CD1c-positive myeloid dendritic cell (primary cell): ENCODE data around the gene GABRG3.

Experiments
- DNase-seq: peaks from one replicate; pipeline ENCODE4 v3.0.0-alpha.2; 2016; ENCODE audit errors: extremely low spot score

The GABRG3 gene

GRCh38 chr15:27238707-27239423, 267.9 kb downstream of the GABRG3 start:
- DNase-seq = no peak

- DNase-seq = no peak
These were observed 271.0 kb downstream of the GABRG3 start for GRCh38 chr15:27241943-27242342.

- no peak for DNase-seq
These were observed 273.1 kb downstream of the GABRG3 start for GRCh38 chr15:27244047-27244446.

GRCh38 chr15:27248251-27248650, 277.3 kb downstream of the GABRG3 start:
- DNase-seq = no peak

GRCh38 chr15:27249046-27249759, 278.2 kb downstream of the GABRG3 start:
- DNase-seq = no peak

GRCh38 chr15:27249760-27250109, 278.8 kb downstream of the GABRG3 start:
- DNase-seq = no peak

GRCh38 chr15:27250223-27250622, 279.2 kb downstream of the GABRG3 start:
- DNase-seq = no peak

GRCh38 chr15:27254055-27254454, 283.1 kb downstream of the GABRG3 start:
- DNase-seq = no peak

GRCh38 chr15:27254801-27255200, 283.8 kb downstream of the GABRG3 start:
- DNase-seq = no peak

- no peak for DNase-seq
These were observed 285.5 kb downstream of the GABRG3 start for GRCh38 chr15:27256446-27256845.

- DNase-seq = no peak
These were observed 287.3 kb downstream of the GABRG3 start for GRCh38 chr15:27258287-27258686.

GRCh38 chr15:27260523-27260922, 289.5 kb downstream of the GABRG3 start:
- no peak for DNase-seq

GRCh38 chr15:27268923-27269322, 297.9 kb downstream of the GABRG3 start:
- no peak for DNase-seq

GRCh38 chr15:27271258-27271657, 300.3 kb downstream of the GABRG3 start:
- DNase-seq = no peak

GRCh38 chr15:27272427-27272826, 301.4 kb downstream of the GABRG3 start:
- DNase-seq = no peak

- no peak for DNase-seq
These were observed 302.5 kb downstream of the GABRG3 start for GRCh38 chr15:27273506-27273905.

GRCh38 chr15:27278761-27279160, 307.8 kb downstream of the GABRG3 start:
- no peak for DNase-seq

- no peak for DNase-seq
These were observed 321.7 kb downstream of the GABRG3 start for GRCh38 chr15:27292641-27293040.

- DNase-seq = no peak
These were observed 322.6 kb downstream of the GABRG3 start for GRCh38 chr15:27293607-27294006.

- no peak for DNase-seq
These were observed 346.8 kb downstream of the GABRG3 start for GRCh38 chr15:27317736-27318135.

GRCh38 chr15:27323801-27324200, 352.8 kb downstream of the GABRG3 start:
- no peak for DNase-seq

- DNase-seq = no peak
These were observed 354.1 kb downstream of the GABRG3 start for GRCh38 chr15:27324886-27325615.
